ENCODE data around the gene RRAS.

DNA sequence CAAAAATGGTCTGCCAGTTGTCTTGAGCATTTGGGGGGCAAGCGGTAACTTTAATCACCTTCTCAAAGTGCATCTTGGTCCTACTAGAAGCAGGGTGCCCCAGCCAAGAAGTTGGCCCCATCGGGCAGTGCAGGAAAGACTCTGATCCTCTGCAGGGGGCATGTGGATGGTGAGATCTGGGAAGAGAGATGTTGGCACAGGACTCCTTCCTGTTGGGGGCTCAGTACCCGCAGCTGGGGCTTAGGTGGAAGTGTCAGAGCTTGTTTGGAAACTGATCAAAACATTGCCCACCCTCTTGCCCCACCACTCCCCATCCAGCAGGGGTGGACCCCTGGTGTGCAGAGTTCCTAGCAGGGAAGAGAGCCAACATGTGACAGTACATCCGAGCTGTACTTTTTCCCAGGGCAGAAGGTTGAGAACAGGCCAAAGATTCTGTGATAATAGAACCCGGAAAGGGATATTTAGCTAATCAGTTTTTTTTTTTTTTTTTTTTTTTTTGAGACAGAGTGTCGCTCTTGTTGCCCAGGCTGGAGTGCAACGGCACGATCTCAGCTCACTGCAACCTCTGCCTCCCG is 8.8 kb downstream of the RRAS start:
- TF ChIP-seq POLR2A (IDR thresholded peaks at IDR 0.05), result no peak
- TF ChIP-seq, protein P1, sequence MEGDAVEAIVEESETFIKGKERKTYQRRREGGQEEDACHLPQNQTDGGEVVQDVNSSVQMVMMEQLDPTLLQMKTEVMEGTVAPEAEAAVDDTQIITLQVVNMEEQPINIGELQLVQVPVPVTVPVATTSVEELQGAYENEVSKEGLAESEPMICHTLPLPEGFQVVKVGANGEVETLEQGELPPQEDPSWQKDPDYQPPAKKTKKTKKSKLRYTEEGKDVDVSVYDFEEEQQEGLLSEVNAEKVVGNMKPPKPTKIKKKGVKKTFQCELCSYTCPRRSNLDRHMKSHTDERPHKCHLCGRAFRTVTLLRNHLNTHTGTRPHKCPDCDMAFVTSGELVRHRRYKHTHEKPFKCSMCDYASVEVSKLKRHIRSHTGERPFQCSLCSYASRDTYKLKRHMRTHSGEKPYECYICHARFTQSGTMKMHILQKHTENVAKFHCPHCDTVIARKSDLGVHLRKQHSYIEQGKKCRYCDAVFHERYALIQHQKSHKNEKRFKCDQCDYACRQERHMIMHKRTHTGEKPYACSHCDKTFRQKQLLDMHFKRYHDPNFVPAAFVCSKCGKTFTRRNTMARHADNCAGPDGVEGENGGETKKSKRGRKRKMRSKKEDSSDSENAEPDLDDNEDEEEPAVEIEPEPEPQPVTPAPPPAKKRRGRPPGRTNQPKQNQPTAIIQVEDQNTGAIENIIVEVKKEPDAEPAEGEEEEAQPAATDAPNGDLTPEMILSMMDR (IDR thresholded peaks at IDR 0.05), result no peak
